ENCODE data around the gene HDAC4.

- TF ChIP-seq CTCF (IDR thresholded peaks at IDR 0.05; ENCODE audit: low read length) (no peak), EZH2 (IDR thresholded peaks at IDR 0.05; ENCODE audit: borderline replicate concordance, low read length) (no peak)
Measured at GRCh38 chr2:239141021-239141760, 259.6 kb downstream of the HDAC4 start.
